Hematopoietic multipotent progenitor cell treated with erythropoietin and hydrocortisone succinate and interleukin-3 and kit ligand, for 15 days (in vitro differentiated cells): ENCODE data around the gene PRMT2.

ENCODE experiments used
- DNase-seq: peaks from one replicate; pipeline ENCODE4 v3.0.0-alpha.2; 2015; ENCODE audit warnings: low spot score

The PRMT2 gene

DNA sequence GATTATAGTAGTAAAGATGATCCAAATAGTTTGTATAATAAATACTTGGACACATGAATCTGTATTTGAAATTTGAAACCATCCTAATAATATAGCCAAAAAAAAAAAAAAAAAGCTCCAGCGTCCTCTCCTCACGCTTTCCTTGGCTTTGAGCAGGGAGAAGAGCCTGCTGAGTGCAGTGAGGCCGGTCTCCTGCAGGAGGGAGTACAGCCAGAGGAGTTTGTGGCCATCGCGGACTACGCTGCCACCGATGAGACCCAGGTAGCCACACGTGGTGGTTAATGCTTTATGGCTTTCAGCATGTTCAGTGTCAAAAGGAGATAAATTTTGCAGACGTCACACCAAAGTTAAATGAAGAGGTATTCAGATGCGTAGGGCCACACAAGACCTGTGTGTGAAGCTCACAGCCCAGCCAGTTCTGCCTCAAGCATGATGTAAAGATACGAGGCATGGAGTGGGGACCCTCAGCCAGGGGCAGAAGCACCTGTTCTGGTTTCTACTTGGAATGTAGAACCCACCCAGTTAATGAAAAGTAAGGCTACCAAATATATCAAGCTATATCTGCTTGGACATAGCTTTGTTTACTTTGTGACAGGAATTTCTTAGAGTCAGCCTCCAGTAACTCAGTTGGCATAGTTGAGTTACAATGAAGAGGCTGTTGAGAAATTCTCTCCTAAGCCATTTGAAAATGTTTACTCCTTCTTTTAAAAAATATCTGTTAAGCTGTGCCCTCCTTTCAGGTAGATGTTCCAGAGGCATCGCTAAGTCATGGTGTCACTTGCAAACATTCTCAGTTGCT, 8.1 kb downstream of the PRMT2 start:
- no peak for DNase-seq

DNA sequence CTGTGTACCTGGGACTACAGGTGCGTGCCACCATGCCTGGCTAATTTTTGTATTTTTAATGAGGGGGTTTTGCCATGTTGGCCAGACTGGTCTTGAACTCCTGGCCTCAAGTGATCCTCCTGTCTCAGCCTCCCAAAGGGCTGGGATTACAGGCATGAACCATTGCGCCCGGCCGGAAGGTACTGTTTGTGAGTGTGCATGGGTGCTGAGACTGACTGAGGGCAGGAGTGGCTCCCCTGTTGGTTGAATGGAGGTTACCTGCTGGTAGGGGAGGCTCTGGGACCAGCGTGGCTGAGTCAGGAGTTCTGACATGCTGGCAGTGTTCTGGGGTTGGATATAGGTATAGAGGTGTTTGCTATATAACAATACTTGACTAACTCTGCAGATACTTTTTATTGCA, 10.4 kb downstream of the PRMT2 start:
- DNase-seq, result no peak

DNA sequence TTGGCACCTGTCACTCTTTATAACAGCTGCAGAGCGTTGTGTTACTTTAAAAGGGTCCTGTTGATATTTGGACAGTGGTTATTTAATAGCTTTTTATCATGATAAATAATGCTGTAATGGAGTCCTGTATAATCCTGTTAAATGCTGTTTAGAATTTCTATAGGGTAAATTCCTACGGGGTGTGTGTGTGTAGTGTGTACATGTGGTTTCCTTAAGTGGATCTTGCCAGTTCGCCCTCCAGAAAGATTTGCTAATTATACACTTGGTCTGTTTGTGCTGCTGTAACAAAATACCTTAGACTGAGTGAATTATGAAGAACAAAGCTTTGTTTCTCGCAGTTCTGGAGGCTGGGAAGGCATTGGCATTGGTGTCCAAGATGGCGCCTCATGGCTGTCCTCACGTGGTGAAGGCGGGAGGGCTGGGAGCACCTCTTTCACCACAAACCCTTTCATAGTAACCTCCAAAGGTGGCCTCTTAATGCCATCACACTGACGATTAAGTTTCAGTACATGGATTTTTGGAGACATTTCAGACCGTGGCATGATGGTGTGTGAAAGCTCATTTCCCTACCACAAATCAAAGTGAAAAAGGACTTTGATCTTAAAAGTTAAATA, 11.2 kb downstream of the PRMT2 start:
- no peak for DNase-seq

DNA sequence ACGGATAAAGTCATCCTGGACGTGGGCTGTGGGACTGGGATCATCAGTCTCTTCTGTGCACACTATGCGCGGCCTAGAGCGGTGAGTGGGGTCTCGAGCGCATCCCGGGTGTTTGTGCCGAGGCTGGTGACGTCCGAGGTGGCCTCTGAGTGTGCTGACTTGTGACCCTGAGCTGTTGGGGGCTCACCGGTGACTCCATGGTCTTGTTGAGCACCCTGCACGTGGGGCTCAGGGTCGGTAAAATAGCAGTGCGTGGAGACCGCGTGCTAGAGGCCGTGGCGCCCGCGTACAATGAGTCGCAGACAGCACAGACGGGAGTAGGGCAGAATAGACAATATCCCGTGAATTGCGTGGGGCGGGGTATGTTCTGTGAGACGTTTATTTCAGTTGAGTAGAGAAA, 13.1 kb downstream of the PRMT2 start:
- DNase-seq, result no peak

DNA sequence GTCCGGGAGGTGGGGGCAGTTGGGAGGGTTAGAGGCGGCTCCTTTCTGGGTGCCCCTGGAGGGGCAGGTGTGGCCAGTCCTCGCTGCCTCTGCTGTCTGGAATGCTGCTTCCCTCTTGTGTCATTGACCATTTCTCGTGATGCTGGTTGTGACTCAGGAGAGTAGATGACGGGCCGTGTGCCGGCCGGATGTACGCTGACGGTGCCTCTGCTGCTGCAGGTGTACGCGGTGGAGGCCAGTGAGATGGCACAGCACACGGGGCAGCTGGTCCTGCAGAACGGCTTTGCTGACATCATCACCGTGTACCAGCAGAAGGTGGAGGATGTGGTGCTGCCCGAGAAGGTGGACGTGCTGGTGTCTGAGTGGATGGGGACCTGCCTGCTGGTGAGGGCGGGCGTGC, 13.9 kb downstream of the PRMT2 start:
- DNase-seq, result no peak

DNA sequence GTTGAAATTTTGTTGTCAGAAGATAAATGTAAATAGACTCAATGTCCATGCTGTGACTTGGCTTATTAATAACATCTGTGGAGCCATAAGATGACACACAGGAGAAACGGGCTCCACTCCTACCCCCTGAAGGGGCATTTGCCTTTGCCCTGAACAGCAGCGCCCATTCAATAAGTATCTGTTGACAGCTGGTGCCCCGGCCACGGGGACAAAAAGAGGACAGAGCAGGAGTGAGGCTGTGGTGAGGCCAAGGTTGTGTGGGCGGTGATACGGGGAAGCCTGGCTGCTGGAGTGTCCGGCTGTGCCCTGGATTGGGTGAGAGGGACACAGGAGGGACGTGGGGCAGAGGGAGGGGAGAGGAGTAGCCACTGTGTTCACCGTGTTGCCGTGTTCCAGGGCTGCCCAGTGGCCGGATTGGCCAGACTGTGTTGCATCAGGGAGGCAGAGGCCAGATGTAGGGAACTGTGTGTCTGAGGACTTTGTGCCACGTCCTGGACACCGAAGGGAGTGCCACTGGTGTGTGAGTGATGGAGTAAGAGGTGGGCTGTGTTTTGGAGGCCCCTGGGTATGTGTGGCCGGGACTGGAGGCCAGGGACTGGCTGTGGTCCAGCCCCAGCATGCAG, 15.1 kb downstream of the PRMT2 start:
- DNase-seq, result no peak

DNA sequence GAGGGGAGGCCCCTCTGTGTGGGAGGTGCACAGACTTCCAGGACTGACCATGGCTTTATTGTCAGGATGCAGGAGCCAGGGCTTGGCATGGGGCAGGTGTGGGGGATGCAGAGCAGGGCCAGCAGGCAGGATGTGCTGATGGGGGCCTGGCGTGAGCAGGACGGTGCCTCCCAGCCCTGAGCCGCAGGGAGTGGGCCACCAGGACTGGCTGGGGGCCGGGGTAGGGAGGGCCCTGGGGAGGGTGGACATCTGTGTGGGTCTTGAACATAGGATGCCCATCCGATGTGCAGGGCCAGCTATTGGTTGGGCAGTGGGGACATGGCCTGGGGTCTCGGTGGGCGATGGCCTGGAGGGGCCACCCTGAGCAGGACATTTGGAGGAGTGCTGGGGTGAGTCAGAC, 15.6 kb downstream of the PRMT2 start:
- DNase-seq, result no peak

DNA sequence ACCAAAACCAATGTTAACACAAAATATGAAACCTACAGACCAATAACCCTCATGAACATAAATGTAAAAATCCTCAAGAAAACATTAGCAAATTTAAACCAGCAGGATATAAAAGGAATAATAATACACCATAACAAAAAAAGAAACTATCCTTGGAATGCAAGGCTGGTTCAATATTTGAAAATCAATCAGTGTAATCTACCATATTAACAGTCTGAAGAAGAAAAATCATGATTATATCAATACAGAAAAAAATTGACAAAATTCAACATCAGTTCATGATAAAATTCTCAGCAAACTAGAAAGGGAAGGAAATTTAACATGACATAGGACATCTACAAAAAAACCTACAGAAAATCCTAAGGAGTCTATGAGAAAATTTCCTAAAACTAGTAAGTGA, 19.8 kb downstream of the PRMT2 start:
- DNase-seq, result no peak

DNA sequence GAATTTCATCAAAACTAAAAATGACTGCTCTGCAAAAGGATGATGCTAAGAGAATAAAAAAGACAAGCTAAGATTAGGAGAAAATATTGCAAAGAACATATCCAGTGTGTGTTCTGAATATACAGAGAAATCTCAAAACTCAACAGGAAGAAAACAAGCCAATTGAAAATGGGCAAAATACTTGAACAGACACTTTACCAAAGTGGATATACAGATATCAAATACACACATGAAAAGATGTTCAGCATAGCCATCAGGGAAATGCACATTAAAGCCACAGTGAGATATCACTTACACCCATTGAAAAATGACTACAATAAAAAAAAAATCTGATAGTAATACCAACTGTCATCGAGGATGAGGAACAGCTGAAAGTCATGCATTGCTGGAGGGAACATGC, 21.3 kb downstream of the PRMT2 start:
- DNase-seq, result no peak

DNA sequence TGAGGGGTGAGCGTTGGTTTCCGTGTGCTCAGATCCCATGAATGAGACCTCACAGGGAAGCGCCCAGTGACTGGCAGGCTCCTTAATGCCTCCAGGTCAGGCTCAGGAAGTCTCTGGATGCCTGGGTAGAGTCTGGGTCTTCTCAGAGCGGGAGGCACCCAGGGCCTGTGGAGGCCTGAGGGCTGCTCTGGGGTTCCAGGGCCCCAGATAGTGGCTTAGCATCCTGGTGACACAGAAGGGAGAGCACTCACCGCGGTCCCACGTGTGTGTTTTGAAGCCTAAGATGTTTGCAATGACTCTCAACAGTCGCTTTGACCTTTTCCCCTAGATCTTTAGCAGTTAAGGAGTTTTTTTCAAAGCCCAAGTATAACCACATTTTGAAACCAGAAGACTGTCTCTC, 25.0 kb downstream of the PRMT2 start:
- no peak for DNase-seq

DNA sequence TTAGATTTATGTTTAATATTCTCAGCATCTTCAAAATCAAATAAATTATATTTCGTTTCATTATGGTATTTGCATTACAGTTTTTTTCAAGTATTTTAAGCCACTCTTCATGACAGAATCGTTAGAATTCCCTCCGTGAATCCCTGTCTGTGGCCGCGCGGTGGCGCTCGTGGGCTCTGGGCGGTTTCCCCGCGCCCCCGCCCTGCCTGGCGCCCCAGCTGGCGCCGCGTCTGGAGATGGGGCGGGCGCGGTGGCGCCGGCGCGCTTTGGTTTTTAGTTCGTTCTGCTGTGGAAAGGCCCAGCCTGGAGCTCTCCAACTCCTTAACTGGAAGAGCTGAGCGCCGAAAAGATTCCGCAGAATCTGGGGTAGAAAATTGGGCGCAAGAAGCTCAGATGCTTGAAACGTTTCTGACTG, 25.7 kb downstream of the PRMT2 start:
- DNase-seq, result peak; percentile 51

DNA sequence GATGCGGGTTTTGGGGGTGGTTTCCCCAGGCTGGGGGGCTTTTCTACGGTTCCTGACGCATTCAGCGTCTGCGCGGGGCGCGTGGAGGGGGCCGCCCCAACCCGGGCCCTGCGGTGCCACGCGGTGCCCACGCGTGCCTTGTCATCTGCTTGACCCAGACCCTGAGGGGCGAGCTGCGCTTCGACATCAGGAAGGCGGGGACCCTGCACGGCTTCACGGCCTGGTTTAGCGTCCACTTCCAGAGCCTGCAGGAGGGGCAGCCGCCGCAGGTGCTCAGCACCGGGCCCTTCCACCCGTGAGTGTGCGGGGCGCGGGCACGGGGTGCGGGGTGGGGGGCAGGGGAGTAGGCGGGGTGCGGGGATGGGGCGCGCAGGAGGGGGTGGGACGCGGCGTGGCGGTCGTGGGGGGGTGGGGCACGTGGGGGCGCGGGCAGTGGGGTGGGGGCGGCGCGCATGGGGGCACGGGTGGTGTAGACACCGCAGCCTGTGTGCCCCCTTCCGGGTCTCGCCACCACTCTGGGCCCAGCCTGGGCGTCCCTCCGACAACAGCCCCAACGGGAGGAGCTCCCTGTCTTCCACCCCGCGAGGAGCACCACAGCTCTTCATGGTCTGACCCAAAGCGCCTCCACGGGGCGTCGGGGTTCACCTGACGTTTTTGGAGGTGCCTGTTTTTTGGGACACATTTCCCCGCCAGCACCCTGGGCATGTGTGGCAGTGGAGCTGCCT, 26.3 kb downstream of the PRMT2 start:
- no peak for DNase-seq

DNA sequence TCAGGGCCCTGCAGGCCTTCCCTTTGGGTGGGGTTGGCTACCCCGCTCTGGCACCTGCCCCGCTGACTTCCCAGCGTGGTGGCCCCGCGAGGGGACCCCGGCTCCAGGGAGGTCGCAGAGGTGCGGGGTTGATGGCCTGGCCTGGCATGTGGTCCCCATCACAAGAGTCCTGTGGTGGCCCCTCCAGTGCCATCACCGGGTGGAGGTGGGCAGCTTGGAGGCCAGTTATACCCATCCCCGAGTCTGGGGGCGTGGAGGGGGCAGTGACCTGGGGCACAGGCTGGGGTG, 26.8 kb downstream of the PRMT2 start:
- no peak for DNase-seq

DNA sequence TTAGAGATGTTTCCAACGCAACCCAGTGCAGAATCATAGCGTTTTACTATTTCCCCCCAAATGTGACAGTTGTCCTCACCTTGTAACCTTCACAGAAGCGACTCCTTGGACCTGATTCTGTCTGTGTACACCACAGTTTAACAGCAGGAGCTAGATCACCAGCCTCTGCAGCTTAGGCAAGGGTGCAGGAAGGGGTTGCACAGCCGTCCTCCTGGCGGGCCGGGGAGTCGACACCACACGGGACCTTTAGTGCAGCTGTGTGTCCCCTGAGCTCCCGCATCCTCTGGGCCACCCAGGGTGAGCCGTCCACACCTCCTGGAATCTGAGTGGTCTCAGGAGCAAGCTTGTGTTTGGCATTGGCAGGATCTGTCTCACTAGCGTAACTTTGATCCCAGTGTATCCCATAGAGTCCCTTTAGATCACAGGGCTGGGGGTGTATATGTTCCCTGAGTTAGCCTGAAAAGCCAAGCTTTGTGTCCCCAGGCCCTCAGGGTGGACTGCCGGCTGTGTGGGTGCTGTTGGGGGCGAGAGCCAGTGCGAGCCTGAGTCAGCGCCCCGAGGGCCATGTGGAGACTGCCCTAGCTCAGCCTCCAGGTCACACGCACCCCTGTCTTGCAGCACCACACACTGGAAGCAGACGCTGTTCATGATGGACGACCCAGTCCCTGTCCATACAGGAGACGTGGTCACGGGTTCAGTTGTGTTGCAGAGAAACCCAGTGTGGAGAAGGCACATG, 27.5 kb downstream of the PRMT2 start:
- no peak for DNase-seq

DNA sequence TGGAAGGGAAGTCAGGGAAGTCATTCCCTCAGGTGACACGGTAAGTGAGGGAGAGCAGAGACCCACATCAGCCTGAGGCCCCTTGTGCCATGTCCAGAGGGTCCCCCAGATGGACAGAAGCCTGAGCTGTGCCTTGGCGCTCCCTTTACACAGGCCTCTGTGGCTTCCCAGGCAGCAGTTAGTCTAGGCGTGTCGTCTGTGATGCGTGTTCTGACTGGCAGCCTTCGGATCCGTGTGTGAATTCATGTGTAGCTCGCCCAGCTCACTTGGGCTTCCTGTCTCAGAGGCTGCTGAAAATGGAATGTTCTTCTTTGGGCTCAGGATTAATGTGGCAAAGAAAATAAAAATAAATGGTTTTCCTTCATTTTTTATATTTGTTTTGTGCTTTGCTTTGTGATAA, 28.3 kb downstream of the PRMT2 start:
- no peak for DNase-seq

DNA sequence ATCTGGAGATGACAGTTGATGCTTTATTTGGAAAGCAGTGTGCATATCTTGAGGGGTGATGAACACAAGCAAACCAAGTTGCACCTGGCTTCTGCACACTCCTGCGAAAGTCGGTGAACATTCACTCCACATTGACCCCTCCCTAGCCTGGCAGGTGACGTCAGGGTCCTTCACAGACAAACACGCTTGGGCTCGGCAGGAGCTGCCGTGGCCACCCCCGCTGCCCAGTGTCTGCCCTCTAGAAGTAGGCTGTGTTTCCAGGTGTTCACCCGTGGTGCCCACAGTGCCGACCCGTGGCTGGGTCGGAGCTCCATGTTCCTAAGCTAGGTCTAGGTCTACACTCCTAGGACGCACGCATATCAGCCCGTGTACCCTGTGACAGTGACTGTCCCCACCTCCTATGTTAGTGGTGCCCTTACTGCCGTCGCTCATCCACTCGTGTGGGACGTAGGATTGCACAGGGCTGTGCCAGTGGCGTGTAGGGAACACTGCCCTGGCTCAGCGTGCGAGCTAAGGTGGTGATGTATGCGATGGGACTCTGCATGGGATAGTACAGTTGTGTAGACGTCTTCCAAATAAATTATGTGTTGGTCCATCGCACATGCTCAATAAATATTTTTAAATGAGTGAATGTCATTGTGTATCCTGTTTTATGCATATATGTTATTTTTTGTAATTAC, 29.0 kb downstream of the PRMT2 start:
- no peak for DNase-seq

DNA sequence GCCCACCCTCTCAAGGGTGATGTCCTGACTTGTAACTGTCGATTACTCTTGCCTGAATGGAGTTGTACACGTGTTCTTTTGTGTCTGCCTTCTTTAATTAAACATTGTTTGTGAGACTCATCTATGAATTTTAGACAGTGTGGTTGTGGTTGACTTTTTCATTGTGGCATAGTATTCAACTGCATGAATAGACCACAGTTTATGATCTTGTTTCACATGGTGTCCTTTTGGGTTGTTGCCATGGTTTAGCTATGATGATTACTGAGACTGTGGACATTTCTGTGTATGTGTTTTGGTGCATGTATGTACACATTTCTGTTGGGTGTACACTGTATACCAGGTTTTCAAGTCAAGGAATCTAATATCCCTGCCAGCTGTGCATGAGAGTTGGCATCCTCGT, 30.1 kb downstream of the PRMT2 start:
- DNase-seq, result no peak

DNA sequence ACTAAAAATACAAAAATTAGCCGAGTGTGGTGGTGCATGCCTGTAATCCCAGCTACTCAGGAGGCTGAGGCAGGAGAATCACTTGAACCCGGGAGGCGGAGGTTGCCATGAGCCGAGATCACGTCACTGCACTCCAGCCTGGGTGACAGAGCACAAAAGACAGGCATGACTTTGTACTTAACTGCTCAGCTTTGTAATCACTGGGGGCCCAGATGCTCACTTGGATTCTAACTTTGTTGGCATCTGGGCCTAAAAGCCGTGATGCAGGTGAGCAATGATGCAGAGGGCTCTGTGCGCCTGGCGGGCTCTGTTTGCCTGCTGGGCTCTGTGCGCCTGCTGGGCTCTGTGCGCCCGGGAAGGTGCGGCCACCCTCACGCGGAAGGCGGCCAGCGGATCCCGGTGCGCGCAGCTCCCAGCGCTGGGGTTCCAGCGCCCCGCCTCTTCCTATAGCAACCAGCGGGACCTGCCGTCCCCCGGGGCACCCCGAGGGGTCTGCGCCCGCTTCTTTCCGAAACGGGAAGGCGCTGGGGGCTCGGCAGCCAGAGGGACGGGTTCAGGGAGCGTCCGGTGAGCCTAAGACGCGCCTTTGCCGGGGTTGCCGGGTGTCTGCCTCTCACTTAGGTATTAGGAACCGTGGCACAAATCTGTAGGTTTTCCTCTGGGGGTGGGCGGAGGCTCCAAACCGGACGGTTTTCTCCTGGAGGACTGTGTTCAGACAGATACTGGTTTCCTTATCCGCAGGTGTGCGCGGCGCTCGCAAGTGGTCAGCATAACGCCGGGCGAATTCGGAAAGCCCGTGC, 31.7 kb downstream of the PRMT2 start:
- DNase-seq, result no peak

DNA sequence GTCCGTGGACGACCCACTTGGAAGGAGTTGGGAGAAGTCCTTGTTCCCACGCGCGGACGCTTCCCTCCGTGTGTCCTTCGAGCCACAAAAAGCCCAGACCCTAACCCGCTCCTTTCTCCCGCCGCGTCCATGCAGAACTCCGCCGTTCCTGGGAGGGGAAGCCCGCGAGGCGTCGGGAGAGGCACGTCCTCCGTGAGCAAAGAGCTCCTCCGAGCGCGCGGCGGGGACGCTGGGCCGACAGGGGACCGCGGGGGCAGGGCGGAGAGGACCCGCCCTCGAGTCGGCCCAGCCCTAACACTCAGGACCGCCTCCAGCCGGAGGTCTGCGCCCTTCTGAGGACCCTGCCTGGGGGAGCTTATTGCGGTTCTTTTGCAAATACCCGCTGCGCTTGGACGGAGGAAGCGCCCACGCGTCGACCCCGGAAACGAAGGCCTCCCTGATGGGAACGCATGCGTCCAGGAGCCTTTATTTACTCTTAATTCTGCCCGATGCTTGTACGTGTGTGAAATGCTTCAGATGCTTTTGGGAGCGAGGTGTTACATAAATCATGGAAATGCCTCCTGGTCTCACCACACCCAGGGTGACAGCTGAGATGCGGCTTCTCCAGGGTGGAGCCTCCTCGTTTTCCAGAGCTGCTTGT, 32.4 kb downstream of the PRMT2 start:
- DNase-seq, result no peak

DNA sequence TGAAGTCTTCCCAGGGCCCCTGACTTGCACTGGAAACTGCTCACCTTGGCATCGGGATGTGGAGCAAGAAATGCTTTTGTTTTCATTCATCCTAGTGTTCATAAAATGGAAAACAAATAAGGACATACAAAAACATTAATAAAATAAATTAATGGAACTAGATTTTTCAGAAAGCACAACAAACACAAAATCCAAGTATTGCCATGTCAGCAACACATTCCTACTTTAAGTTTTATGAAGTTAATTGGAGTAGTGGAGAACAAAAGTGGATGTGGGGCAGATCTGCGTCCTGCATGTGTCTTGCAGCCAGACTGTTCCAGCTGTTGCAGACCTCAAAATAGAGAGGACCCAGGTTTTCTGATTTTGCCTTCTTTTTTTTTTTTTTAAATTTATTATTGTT, 32.9 kb downstream of the PRMT2 start:
- no peak for DNase-seq
